ENCODE data around the gene PRUNE2. TPM values are rescaled to one million over a fixed set of nuclear protein-coding genes. Genes with fewer than 3 reads are reported as not detected.

PRUNE2 gene
- total and polyA plus RNA-seq, 9 of the 15 experiments (the other 6 are each of a cell fraction or from before 2014, with no cell fraction given): 0.05 to 0.45 (median 0.18) TPM; not detected in 1

- ChIA-PET CTCF (ENCODE audit: low intra/inter-chr PET ratio) (no interaction called here), POLR2A (no interaction called here)
- no peaks in the 10 kb centered on the region for H3K27me3 ChIP-seq (ENCODE audit: control insufficient read depth in 2 of 2, insufficient read depth in 2 of 2, low read length in 2 of 2)
- no peaks in the 10 kb centered on the region for H3K4me1 ChIP-seq (replicated peaks in 1 of 2; ENCODE audit: control insufficient read depth in 2 of 2, insufficient read depth in 2 of 2, low read length in 2 of 2)
- no peak for FAIRE-seq
- H3K9me1 ChIP-seq (ENCODE audit: control insufficient read depth, insufficient read depth, low read length): no peaks in the 10 kb centered on the region
- no peak for ATAC-seq
- H3K4me2 ChIP-seq (ENCODE audit: insufficient read depth, low read length): no peak overlapping the region
- H3K9me3 ChIP-seq (replicated peaks; ENCODE audit: control insufficient read depth, insufficient read depth, low read depth, low read length): no peaks in the 10 kb centered on the region
- H3K27ac ChIP-seq (ENCODE audit: extremely low read depth, low read depth, low read length): no peak overlapping the region
- H2AFZ ChIP-seq (ENCODE audit: low read depth, low read length): no peak overlapping the region
- no peak overlapping the region for H3K9ac ChIP-seq (ENCODE audit: insufficient read depth in 1 of 2, low read depth in 2 of 2, low read length in 2 of 2)
- no TSS peak for BruUV-seq (replicated peaks)
- WGBS (ENCODE audit: insufficient coverage, low coverage, missing lambda C conversion rate): 2% methylated on average over 6 of the region's 6 CpGs
- intact Hi-C loops (cut with micrococcal nuclease): no loop called here
- no peaks in the 10 kb centered on the region for H3K36me3 ChIP-seq (ENCODE audit: control insufficient read depth, insufficient read depth, low read length)
- H4K20me1 ChIP-seq (replicated peaks; ENCODE audit: control insufficient read depth, insufficient read depth, low read length): no peaks in the 10 kb centered on the region
- H3K4me3 ChIP-seq: no peak overlapping the region
- in situ Hi-C loops (cut with MboI): no loop called here
- DNase-seq (ENCODE audit: extremely low read depth in 1 of 4, low spot score in 3 of 4): no peak
- H3K79me2 ChIP-seq (ENCODE audit: control insufficient read depth, insufficient read depth, low read length): no peaks in the 10 kb centered on the region
- no peak for TF ChIP-seq AFF4 (CRISPR knock-in tag; IDR thresholded peaks at IDR 0.05)
- no peak for TF ChIP-seq JUN (IDR thresholded peaks at IDR 0.05; ENCODE audit: borderline replicate concordance, low read depth, low read length)
- TF ChIP-seq JUN (CRISPR knock-in tag; IDR thresholded peaks at IDR 0.05; ENCODE audit: borderline replicate concordance): no peak
- TF ChIP-seq ZKSCAN3 (CRISPR knock-in tag; IDR thresholded peaks at IDR 0.05): no peak
- no peak for TF ChIP-seq AFF1 (IDR thresholded peaks at IDR 0.05; ENCODE audit: low read depth in 1 of 2, partially characterized antibody in 2 of 2)
- no peak for TF ChIP-seq CAMTA2 (CRISPR knock-in tag; conservative IDR thresholded peaks at IDR 0.05)
- TF ChIP-seq E2F3 (CRISPR knock-in tag; IDR thresholded peaks at IDR 0.05): no peak
- TF ChIP-seq THAP12 (CRISPR knock-in tag; IDR thresholded peaks at IDR 0.05): no peak
- TF ChIP-seq U2AF1 (optimal IDR thresholded peaks at IDR 0.05; ENCODE audit: low read depth, low read length): no peak
- no peak for TF ChIP-seq KDM4B (IDR thresholded peaks at IDR 0.05; ENCODE audit: borderline replicate concordance in 2 of 2, low read depth in 1 of 2)
Observed at GRCh38 chr9:76592091-76592973, 313.6 kb downstream of the PRUNE2 start.

All from K562 (cell line).